Sigmoid colon (tissue), 4 donors: Measurements from ENCODE around the gene PROSER2.

Source experiments
- CTCF ChIP-seq, 4 experiments: fragments of 450-650 bp in 3 of 4; fragments of 200-600 bp in 1 of 4; IDR thresholded peaks; one replicate each; pipeline ENCODE4 v1.5.1; 2016 to 2019; ENCODE audit warnings: antibody characterized with exemption in 4 of 4, mild to moderate bottlenecking in 3 of 4, moderate library complexity in 2 of 4
- POLR2A ChIP-seq, 2 donors: fragments of 450-650 bp; IDR thresholded peaks; one replicate each; pipeline ENCODE4 v1.6.1; 2016; ENCODE audit warnings: antibody characterized with exemption in 2 of 2, mild to moderate bottlenecking in 2 of 2, moderate library complexity in 2 of 2
- POLR2AphosphoS5 ChIP-seq, 4 donors: sonication (generic); formaldehyde crosslinking; IDR thresholded peaks; one replicate each; pipeline ENCODE4 v1.6.1; 2017; ENCODE audit warnings: antibody characterized with exemption in 4 of 4

GRCh38 chr10:11884706-11885423 is 61.7 kb downstream of the PROSER2 start:
- TF ChIP-seq POLR2A (IDR thresholded peaks at IDR 0.05), result no peak
- TF ChIP-seq POLR2AphosphoS5 (IDR thresholded peaks at IDR 0.05), result no peak
- no peak for TF ChIP-seq CTCF (IDR thresholded peaks at IDR 0.05)
